Measurements from ENCODE around the gene HYAL2.

Gene HYAL2

DNA sequence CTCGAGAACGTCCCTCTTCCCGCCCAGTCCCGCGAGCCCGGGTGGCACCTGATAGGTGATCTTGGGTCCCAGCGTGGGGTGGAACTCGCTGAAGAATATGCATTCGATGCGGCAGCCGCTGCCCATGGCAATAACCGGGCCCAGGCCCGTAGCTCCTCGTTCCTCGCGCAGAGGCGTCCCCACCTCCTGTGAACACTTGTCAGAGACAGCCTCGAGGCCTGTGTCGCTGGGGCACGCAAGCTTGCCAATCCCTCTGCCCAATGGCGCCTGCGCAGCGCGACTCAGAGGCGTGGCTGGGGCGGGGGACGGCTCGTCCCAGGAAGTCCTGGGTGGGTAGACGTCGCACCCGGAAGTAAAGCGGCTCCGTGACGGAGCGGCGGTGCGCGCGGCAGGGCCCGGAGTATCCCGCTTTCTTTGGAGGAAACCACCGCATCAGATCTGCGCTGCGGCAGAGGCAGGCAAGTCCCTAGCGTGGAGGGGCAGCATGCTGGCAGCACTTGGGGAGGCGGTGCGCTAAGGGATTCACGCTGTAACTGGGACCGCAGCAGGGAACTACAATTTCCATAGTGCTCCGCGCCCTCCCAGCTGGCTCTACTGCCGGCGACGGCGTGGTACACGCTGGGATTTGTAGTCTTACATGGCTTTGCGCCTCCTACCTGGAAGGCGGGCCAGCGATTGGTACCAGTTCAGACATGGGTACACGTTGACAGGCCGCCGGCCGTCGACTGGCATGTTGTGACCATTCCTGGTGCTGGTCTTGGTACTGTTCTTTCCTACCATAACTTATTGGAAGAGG lies 28.2 kb upstream of the HYAL2 start, which contains the start of the genes CYB561D2 and NPRL2:
Gene CYB561D2 (plus strand): TSS at position 336 of the 796 bp plus-strand sequence. CDS start 572 bp downstream, outside the sequence.
Gene NPRL2 (minus strand): TSS at position 249 of the 796 bp plus-strand sequence. CDS start 123 bp downstream, at position 126.
- DNase-seq (ENCODE audit: low read depth) = peak; percentile 100

- DNase-seq (ENCODE audit: low read depth) = no peak
These were observed 27.6 kb upstream of the HYAL2 start for GRCh38 chr3:50350213-50350526.

- peak; percentile 70 for DNase-seq (ENCODE audit: low read depth)
These were observed 24.8 kb upstream of the HYAL2 start for GRCh38 chr3:50347187-50347813.

DNA sequence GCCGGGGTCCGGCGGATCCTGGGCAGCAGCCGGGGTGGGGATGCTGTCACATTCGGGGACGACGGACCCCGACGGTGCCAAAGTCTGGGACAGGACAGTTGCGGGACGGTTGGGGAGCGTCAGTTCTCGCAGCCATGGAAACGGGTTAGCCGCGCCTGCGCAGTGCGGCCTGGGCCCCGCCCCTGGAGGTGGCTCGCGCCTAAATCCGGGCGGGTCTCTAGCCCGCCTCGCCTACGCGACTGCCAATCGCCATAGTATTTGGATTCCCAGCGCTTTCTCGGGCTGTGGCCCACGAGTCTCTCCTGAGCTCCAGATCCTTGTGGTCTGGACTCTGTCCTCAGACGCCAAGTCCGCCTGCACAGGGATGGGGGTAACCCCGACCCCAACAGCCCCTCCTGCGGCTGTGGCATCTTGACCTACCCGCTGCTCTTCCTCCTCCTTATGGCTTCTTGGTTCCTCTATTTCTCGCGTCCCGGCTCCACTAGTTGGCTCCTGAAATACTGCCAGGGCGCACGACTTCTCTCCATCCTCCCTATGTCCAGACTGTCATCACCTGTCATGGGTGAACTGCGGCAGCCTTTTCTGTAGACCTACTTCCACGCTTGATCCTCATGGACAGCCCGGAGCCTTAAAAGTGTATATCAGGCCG lies 23.2 kb upstream of the HYAL2 start, which contains the start of gene ZMYND10:
Gene ZMYND10 (minus strand): TSS at position 147 of the 649 bp plus-strand sequence. CDS start 153 bp downstream, outside the sequence.
- DNase-seq (ENCODE audit: low read depth) = peak; percentile 65

- no peak for DNase-seq (ENCODE audit: low read depth)
These were observed 22.5 kb upstream of the HYAL2 start for GRCh38 chr3:50345008-50345407.

GRCh38 chr3:50342813-50343633 lies 20.5 kb upstream of the HYAL2 start:
- DNase-seq (ENCODE audit: low read depth) = no peak

GRCh38 chr3:50341996-50342650 lies 19.6 kb upstream of the HYAL2 start:
- no peak for DNase-seq (ENCODE audit: low read depth)

DNA sequence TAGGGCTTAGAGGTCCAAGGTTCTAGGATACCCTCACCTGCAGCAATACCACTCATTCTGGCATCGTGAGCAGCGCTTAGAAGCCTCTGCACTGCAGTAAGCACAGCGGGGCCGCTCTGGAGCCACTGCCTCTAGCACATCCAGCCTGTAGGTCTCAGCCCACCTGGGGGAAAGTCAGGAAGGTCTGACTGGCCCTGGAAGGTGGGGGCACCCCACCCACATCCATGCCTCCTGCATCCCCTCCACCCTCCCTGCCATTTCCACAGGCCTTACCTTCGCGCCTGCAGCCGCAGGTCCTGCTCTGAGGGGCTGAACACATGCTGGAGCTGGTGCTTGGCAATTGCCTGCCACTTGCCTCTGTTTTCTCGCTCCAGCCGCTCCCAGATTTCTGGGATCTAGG lies 19.0 kb upstream of the HYAL2 start:
- no peak for DNase-seq (ENCODE audit: low read depth)

DNA sequence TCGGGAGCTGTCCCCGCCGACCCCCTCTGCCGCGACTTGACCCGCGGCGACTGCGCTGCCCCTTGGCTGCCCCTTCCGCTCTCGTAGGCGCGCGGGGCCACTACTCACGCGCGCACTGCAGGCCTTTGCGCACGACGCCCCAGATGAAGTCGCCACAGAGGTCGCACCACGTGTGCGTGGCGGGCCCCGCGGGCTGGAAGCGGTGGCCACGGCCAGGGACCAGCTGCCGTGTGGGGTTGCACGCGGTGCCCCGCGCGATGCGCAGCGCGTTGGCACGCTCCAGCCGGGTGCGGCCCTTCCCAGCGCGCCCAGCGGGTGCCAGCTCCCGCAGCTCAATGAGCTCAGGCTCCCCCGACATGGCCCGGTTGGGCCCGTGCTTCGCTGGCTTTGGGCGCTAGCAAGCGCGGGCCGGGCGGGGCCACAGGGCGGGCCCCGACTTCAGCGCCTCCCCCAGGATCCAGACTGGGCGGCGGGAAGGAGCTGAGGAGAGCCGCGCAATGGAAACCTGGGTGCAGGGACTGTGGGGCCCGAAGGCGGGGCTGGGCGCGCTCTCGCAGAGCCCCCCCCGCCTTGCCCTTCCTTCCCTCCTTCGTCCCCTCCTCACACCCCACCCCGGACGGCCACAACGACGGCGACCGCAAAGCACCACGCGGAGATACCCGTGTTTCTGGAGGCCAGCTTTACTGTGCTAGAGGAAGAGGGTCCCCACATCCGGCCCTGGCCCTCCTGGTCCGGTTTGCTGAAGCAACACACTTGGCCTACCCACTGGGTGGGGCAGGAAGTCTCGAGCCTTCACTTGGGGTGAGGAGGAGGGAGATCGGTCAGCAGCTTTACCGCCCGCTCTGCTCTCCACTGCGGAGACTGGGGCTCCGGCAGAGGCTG lies 18.1 kb upstream of the HYAL2 start, which contains the start of gene RASSF1:
Gene RASSF1 (minus strand): TSS at position 389 of the 882 bp plus-strand sequence. CDS start 31 bp downstream, at position 358.
- peak; percentile 49 for DNase-seq (ENCODE audit: low read depth)

DNA sequence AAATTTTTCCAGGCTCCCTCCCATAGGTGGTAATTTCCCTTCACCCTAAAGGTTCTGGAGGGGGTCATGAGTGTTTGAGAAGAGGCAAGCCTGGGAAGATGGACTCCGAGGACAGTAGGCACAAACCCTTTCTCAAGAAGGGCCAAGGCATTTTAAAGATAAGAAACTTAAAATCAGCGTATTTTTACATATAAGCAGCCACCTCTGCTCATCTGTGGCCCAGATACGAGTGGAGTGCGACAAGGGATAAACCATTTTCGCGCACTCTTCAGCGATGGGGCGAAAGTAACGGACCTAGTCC lies 17.6 kb upstream of the HYAL2 start:
- DNase-seq (ENCODE audit: low read depth) = no peak

DNA sequence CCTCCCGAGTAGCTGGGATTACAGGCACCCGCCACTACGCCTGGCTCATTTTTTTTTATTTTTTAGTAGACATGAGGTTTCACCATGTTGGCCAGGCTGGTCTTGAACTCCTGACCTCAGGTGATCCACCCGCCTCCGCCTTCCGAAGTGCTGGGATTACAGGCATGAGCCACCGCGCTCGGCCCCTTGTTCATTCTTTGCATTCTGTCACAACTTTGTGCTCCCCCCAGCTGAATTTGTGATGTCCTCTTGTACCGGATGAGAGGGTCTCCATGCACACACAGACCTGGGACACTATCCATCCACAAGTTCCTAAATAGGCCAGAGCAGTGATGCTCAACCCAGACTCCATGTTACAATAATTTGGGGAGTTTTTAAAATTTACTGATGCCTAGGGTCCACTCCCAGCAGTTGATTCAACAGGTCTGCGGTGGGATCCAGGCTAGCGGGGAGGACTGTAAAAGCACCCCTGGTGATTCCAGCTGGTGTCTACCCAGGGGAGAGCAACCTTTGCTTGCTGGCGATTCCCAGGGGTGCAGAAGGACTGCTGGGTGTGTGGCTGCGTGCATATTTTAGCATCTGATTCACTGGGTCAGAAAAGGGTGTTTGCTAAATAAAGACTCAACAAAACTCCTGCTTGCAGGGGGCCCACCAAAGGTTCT lies 17.1 kb upstream of the HYAL2 start:
- no peak for DNase-seq (ENCODE audit: low read depth)

DNA sequence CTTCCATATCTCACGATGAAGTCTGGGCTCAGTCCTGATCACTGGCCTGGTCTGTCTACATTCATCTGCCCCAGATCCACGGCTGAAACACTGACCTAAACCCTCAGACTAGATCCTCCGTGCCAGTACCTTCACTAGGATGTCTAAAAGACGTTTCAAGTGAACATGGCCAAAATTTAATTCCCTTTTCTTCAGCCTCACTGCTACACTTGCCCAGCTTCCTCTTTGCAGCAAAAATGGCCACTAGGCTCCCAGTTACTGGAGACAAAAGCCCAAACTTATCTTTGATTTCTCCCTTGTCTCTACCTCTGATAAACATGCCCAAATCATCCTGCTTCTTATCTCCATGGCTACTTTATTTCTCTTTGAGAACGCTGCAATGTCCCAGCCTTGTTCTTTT lies 16.4 kb upstream of the HYAL2 start:
- DNase-seq (ENCODE audit: low read depth) = no peak

GRCh38 chr3:50337175-50337861 lies 14.8 kb upstream of the HYAL2 start:
- DNase-seq (ENCODE audit: low read depth) = peak; percentile 91

- DNase-seq (ENCODE audit: low read depth) = no peak
These were observed 14.1 kb upstream of the HYAL2 start for GRCh38 chr3:50336452-50337174.

GRCh38 chr3:50334339-50335075 lies 12.0 kb upstream of the HYAL2 start:
- no peak for DNase-seq (ENCODE audit: low read depth)

DNA sequence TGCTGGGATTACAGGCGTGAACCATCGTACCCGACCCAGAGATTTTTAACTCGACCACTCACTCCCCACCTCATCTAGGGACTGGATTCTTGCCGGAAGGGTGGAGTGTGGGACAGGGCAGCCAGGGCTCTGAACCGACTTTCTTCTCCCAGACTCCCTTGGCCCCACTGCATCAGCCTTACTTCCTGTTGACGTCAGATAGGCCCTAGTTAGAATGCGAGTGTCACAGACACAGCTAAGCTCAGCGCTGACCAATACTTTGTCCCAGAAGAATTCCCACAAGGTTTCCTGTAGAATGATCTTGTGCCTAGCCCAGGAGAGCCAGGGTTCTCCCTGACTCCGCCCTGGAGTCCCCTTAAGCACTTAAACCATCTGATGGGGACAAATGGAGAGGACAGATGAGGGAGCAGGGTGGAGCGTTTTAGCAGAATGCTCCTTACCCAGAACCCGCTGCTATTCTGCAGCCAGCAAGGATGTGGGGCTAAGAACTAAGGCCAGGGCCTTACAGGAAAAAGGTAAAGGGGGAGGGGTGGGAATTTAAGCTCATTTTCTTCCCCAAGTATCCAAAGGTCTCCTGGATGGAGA lies 11.3 kb upstream of the HYAL2 start:
- no peak for DNase-seq (ENCODE audit: low read depth)

DNA sequence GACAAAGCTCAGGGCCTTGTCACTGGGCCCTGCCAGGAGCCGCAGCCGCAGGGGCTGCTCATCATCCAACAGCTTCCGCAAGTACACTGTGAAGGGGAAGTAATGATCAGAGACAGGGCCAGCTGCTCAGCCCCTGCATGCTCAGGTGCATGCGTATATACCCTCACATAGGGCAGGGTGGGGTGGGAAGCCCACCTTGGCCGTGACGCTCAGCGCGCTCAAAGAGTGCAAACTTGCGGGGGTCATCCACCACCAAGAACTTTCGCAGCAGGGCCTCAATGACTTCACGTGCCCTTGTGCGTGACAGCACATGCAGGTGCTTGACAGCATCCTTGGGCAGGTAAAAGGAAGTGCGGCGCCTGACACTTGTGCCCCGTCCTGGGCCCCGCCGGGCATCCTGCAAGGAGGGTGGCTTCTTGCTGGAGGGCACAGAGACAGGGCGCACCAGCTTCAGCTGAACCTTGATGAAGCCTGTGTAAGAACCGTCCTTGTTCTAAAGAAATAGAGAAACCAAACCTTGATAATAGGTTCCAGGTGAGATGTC lies 8.9 kb upstream of the HYAL2 start:
- DNase-seq (ENCODE audit: low read depth) = no peak
